NT2/D1 (cell line): ENCODE data around the gene FPGS.
A peak's percentile ranks its signal among the peaks of the same experiment; 100 is the strongest.

Experiments used
- DNase-seq: peaks from one replicate; pipeline ENCODE4 v3.0.0-alpha.2; 2011; ENCODE audit warnings: low read depth, low spot score
- H3K27me3 ChIP-seq: 2 replicates; pipeline ENCODE4 v1.6.0; 2011; ENCODE audit warnings: mild to moderate bottlenecking; ENCODE audit not compliant: insufficient read length, insufficient read depth
- H3K36me3 ChIP-seq: 2 replicates; pipeline ENCODE4 v1.6.1; 2011; ENCODE audit warnings: mild to moderate bottlenecking, low read length, mixed read lengths; ENCODE audit not compliant: insufficient read depth, insufficient read length
- H3K4me1 ChIP-seq: 2 replicates; pipeline ENCODE4 v1.5.1; 2011; ENCODE audit not compliant: insufficient read depth, insufficient read length
- H3K4me3 ChIP-seq: 2 replicates; pipeline ENCODE4 v1.5.1; 2011; ENCODE audit warnings: low read depth; ENCODE audit not compliant: insufficient read length
- H3K9ac ChIP-seq: 2 replicates; pipeline ENCODE4 v1.6.0; 2011; ENCODE audit warnings: low read depth; ENCODE audit not compliant: insufficient read length
- H3K9me3 ChIP-seq: 2 replicates; pipeline ENCODE4 v1.5.1; 2011; ENCODE audit warnings: mild to moderate bottlenecking, low read length; ENCODE audit not compliant: insufficient read depth
- SUZ12 ChIP-seq: IDR thresholded peaks from 2 replicates; pipeline ENCODE4 v1.6.1; 2011; ENCODE audit not compliant: insufficient read length, insufficient read depth; ENCODE audit errors: extremely low read depth
- YY1 ChIP-seq: IDR thresholded peaks from 2 replicates; pipeline ENCODE4 v1.6.1; 2011; ENCODE audit not compliant: insufficient read length, insufficient read depth
- ZNF274 ChIP-seq: IDR thresholded peaks from 2 replicates; pipeline ENCODE4 v1.6.1; 2011; ENCODE audit warnings: mild to moderate bottlenecking, low read depth, low read length

The FPGS gene

GRCh38 chr9:127853312-127854183, 50.9 kb downstream of the FPGS start:
- peaks cover 10% of the 10 kb centered on the region for H3K4me1 ChIP-seq
- no peak for TF ChIP-seq SUZ12
- no peak for TF ChIP-seq ZNF274
- no peak for TF ChIP-seq YY1
- H3K9me3 ChIP-seq = peaks cover 15% of the 10 kb centered on the region; the same call in 1 of the 2 replicates
- DNase-seq = no peak
- H3K27me3 ChIP-seq = no peaks in the 10 kb centered on the region
- H3K4me3 ChIP-seq = peak overlapping the region; percentile 2
- H3K36me3 ChIP-seq = no peaks in the 10 kb centered on the region
- peak overlapping the region; percentile 68 for H3K9ac ChIP-seq

DNA sequence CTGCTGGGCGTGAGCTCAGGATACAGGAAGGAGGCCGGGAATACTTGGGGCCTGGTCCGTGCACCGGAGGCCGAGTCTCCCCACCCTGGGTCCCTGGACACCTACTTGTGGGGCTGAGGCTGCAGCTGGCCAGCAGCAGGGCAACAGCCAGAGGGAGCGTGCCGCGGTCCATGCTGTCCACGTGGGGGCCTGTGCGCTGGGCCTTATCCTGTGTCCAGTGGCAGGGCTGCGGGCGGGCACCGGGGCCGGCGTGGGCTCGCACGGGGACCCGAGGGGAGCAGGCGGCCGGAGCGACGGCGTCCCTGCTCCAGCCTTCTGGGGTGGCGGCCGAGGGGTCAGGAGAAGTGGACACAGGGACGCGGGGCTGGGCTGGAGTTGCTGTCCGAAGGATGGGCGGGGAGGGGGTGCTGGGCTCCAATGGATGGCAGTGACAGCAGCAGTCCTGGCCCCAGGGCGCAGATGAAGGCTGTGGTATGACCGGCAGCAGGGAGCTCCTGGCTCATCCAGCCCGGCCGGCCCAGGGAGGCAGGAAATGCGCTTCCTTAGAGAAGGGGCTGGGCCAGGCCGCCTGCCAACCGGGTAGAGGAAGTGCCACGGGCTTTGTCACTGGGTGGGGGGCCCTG, 51.6 kb downstream of the FPGS start, which contains the start of gene ENG:
ENG (minus strand) TSS at position 475 of the 623 bp plus-strand sequence; CDS start at position 172, 303 bp downstream.
- Histone ChIP-seq H3K4me3 (peak within 1 kb of the TSS; percentile 2), H3K36me3 (no peaks in the 10 kb centered on the region), H3K9me3 (peaks cover 8% of the 10 kb centered on the region; the same call in 1 of the 2 replicates), H3K4me1 (peaks cover 10% of the 10 kb centered on the region), H3K9ac (peak within 1 kb of the TSS; percentile 68), H3K27me3 (no peaks in the 10 kb centered on the region)
- no peak for DNase-seq
- no peak for TF ChIP-seq SUZ12
- no peak for TF ChIP-seq YY1
- TF ChIP-seq ZNF274 = no peak

DNA sequence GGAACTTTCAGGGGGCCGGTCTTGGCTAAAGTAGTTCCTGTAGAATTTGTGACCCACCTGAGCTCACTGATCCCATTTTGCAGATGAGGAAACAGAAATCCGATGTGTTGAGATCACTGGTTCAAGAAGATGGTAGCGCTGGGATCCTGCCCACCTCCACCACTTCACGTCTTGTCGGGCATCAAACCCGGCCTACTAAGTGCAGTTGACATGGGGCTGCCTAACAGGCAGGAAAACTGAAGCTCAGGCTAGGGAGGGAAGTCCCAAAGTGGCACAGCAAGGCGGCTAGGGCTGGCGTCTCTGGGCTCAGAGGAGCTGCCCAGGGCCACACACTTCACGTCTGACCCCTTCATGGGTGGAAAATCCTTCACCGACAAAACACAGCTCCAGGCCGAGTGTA, 52.3 kb downstream of the FPGS start:
- H3K27me3 ChIP-seq = no peaks in the 10 kb centered on the region
- no peak for DNase-seq
- peaks cover under 1% of the 10 kb centered on the region; the same call in 1 of the 2 replicates for H3K9me3 ChIP-seq
- peaks cover 10% of the 10 kb centered on the region for H3K4me1 ChIP-seq
- no peaks in the 10 kb centered on the region for H3K36me3 ChIP-seq
- TF ChIP-seq YY1 (no peak), SUZ12 (no peak), ZNF274 (no peak)
- no peak overlapping the region for H3K9ac ChIP-seq
- no peak overlapping the region for H3K4me3 ChIP-seq

GRCh38 chr9:127855522-127855921, 52.8 kb downstream of the FPGS start:
- no peak for DNase-seq
- no peaks in the 10 kb centered on the region for H3K36me3 ChIP-seq
- no peaks in the 10 kb centered on the region for H3K9me3 ChIP-seq
- no peak overlapping the region for H3K9ac ChIP-seq
- no peak for TF ChIP-seq YY1
- H3K4me3 ChIP-seq = no peak overlapping the region
- H3K27me3 ChIP-seq = no peaks in the 10 kb centered on the region
- H3K4me1 ChIP-seq = peaks cover 10% of the 10 kb centered on the region

DNA sequence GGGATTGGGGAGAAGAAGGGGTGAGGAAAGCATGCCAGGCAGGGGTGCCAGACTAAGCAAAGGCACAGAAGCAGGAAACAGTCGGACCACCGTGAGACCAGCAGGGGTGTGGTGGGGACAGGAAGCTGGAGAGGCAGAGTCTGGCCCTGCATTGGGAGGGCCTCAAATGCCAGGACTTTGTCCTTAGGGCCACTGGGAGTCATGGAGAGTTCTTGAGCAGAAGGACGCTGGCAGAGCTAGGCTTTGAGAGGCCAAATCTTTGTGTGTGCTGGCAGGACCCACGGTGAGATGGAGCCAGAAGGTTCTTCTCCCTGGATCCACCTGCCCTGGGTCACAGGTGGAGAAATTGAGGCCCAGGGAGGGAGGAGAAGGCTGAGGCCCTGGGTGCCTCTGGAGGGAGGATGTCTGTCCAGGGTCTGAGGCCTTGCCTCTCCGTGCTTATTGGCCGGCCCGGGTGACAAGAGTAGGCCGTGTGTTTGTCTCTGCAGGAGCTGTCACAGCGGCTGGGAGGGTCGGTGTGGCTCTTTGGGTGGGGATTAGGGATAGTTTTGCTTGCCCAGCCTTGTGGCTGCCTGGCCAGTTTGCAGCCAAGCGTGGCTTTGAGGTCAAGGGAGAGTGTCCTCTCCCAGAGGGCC, 53.5 kb downstream of the FPGS start:
- H3K27me3 ChIP-seq = no peaks in the 10 kb centered on the region
- no peak overlapping the region for H3K9ac ChIP-seq
- H3K4me1 ChIP-seq = peaks cover 10% of the 10 kb centered on the region
- no peak overlapping the region for H3K4me3 ChIP-seq
- H3K9me3 ChIP-seq = no peaks in the 10 kb centered on the region
- no peak for TF ChIP-seq YY1
- no peak for DNase-seq
- no peaks in the 10 kb centered on the region for H3K36me3 ChIP-seq

GRCh38 chr9:127856729-127857116, 54.0 kb downstream of the FPGS start:
- peaks cover 10% of the 10 kb centered on the region for H3K4me1 ChIP-seq
- no peak for DNase-seq
- TF ChIP-seq ZNF274 = no peak
- no peak for TF ChIP-seq YY1
- no peak for TF ChIP-seq SUZ12
- no peaks in the 10 kb centered on the region for H3K27me3 ChIP-seq
- H3K9ac ChIP-seq = peak overlapping the region; percentile 9
- no peaks in the 10 kb centered on the region for H3K36me3 ChIP-seq
- H3K4me3 ChIP-seq = no peak overlapping the region
- H3K9me3 ChIP-seq = no peaks in the 10 kb centered on the region

- no peak overlapping the region for H3K4me3 ChIP-seq
- H3K4me1 ChIP-seq = peaks cover 10% of the 10 kb centered on the region
- TF ChIP-seq YY1 (no peak), SUZ12 (no peak)
- H3K9ac ChIP-seq = no peak overlapping the region
- no peaks in the 10 kb centered on the region for H3K9me3 ChIP-seq
- DNase-seq = no peak
- H3K27me3 ChIP-seq = no peaks in the 10 kb centered on the region
- no peaks in the 10 kb centered on the region for H3K36me3 ChIP-seq
Observed at GRCh38 chr9:127857278-127857677, 54.6 kb downstream of the FPGS start.
